Prostate gland (tissue), 2 donors: Measurements from ENCODE around the gene PRSS33.

Experiments used
- POLR2AphosphoS5 ChIP-seq: sonication (generic); formaldehyde crosslinking; IDR thresholded peaks from one replicate; pipeline ENCODE4 v1.6.1; 2017; ENCODE audit warnings: antibody characterized with exemption
- TF ChIP-seq, protein P1 (sequence below), 4 experiments: fragments of 200-600 bp in 2 of 4; fragments of 450-650 bp in 2 of 4; sonication (generic) in 2 of 4; IDR thresholded peaks; 1 replicate in 3 of 4; 2 replicates in 1 of 4; pipeline ENCODE4 v1.5.1; 2016 to 2019; ENCODE audit warnings: antibody characterized with exemption in 4 of 4, mild to moderate bottlenecking in 2 of 4, moderate library complexity in 2 of 4

DNA sequence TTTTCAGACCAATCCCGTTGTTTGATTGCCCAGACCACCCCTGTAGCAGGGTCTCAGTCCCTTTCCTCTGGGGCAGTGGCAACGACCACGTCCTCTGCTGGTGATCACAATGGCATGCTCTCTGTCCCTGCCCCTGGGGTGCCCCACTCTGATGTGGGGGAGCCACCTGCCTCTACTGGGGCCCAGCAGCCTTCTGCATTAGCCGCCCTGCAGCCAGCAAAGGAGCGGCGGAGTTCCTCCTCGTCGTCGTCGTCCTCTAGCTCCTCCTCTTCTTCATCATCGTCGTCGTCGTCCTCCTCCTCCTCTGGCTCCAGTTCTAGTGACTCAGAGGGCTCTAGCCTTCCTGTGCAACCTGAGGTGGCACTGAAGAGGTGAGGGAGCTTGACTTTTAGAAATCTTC lies 19.5 kb downstream of the PRSS33 start:
- TF ChIP-seq, protein P1, sequence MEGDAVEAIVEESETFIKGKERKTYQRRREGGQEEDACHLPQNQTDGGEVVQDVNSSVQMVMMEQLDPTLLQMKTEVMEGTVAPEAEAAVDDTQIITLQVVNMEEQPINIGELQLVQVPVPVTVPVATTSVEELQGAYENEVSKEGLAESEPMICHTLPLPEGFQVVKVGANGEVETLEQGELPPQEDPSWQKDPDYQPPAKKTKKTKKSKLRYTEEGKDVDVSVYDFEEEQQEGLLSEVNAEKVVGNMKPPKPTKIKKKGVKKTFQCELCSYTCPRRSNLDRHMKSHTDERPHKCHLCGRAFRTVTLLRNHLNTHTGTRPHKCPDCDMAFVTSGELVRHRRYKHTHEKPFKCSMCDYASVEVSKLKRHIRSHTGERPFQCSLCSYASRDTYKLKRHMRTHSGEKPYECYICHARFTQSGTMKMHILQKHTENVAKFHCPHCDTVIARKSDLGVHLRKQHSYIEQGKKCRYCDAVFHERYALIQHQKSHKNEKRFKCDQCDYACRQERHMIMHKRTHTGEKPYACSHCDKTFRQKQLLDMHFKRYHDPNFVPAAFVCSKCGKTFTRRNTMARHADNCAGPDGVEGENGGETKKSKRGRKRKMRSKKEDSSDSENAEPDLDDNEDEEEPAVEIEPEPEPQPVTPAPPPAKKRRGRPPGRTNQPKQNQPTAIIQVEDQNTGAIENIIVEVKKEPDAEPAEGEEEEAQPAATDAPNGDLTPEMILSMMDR (IDR thresholded peaks at IDR 0.05): no peak
- no peak for TF ChIP-seq POLR2AphosphoS5
